A549 (cell line): ENCODE data around the gene COL8A1.

Experiments
- CTCF ChIP-seq: fragments of >200 bp; sonication (Bioruptor Twin); formaldehyde crosslinking; IDR thresholded peaks from 3 replicates; pipeline ENCODE4 v1.5.1; 2016
- EP300 ChIP-seq, 2 experiments: fragments of >200 bp; sonication (Bioruptor Twin); formaldehyde crosslinking; IDR thresholded peaks; 2 replicates in 1 of 2; 3 replicates in 1 of 2; pipeline ENCODE4 v1.6.1; 2016 to 2017
- FOSL2 ChIP-seq, 2 experiments: fragments of 450-650 bp in 1 of 2; fragments of >200 bp in 1 of 2; sonication (Bioruptor Twin) in 1 of 2; formaldehyde crosslinking; IDR thresholded peaks; 2 replicates each; pipeline versions ENCODE4 v1.5.0 to v1.6.1; 2016 to 2020; ENCODE audit warnings: mild to moderate bottlenecking in 1 of 2, moderate library complexity in 1 of 2
- JUNB ChIP-seq: fragments of >200 bp; sonication (Bioruptor Twin); formaldehyde crosslinking; IDR thresholded peaks from 2 replicates; pipeline ENCODE4 v1.6.1; 2016
- MAX ChIP-seq: IDR thresholded peaks from 2 replicates; pipeline ENCODE4 v1.6.1; 2012
- PBX3 ChIP-seq: IDR thresholded peaks from 2 replicates; pipeline ENCODE4 v1.6.1; 2012
- POLR2A ChIP-seq: IDR thresholded peaks from 2 replicates; pipeline ENCODE4 v1.6.1; 2012; ENCODE audit warnings: mild to moderate bottlenecking, low read length

GRCh38 chr3:99818818-99819217, 180.4 kb downstream of the COL8A1 start:
- TF ChIP-seq CTCF (no peak), MAX (no peak), FOSL2 (IDR thresholded peaks at IDR 0.05) (no peak), FOSL2 (CRISPR knock-in tag; IDR thresholded peaks at IDR 0.05) (no peak), PBX3 (no peak), JUNB (no peak), EP300 (IDR thresholded peaks at IDR 0.05) (no peak), POLR2A (no peak)
